HepG2 (cell line): ENCODE data around the gene PIM1. TPM values are rescaled to one million over a fixed set of nuclear protein-coding genes. Genes with fewer than 3 reads are reported as not detected.

Experiments used
- AHDC1 ChIP-seq: sonication (generic); formaldehyde crosslinking; IDR thresholded peaks from 2 replicates; pipeline ENCODE4 v1.5.1; 2020; ENCODE audit warnings: mild to moderate bottlenecking, missing genetic modification reagents, borderline replicate concordance
- CEBPZ ChIP-seq: IDR thresholded peaks from 2 replicates; pipeline ENCODE4 v1.6.1; 2012; ENCODE audit warnings: low read length, improper control_type of control experiment
- CERS6 ChIP-seq: sonication (generic); formaldehyde crosslinking; IDR thresholded peaks from 2 replicates; pipeline ENCODE4 v1.5.0; 2020; ENCODE audit warnings: missing genetic modification reagents
- HMGXB4 ChIP-seq, 2 experiments: sonication (generic) in 1 of 2; formaldehyde crosslinking in 1 of 2; IDR thresholded peaks; 2 replicates each; pipeline versions ENCODE4 v1.4.0 to v1.6.1; 2018 to 2020; ENCODE audit warnings: missing genetic modification reagents in 2 of 2, borderline replicate concordance in 1 of 2, low read depth in 1 of 2, mild to moderate bottlenecking in 1 of 2, missing biosample characterization in 1 of 2
- KAT7 ChIP-seq: IDR thresholded peaks from 2 replicates; pipeline ENCODE4 v1.6.1; 2018; ENCODE audit warnings: borderline replicate concordance, missing compliant biosample characterization
- MXD4 ChIP-seq: IDR thresholded peaks from 2 replicates; pipeline ENCODE4 v1.6.1; 2016; ENCODE audit warnings: mild to moderate bottlenecking, missing biosample characterization, missing genetic modification reagents
- PHB2 ChIP-seq: fragments of 450-650 bp; IDR thresholded peaks from 2 replicates; pipeline ENCODE4 v1.6.1; 2018; ENCODE audit not compliant: partially characterized antibody
- USF2 ChIP-seq, 2 experiments: sonication (generic) in 1 of 2; formaldehyde crosslinking in 1 of 2; IDR thresholded peaks; 2 replicates each; pipeline versions ENCODE4 v1.5.1 to v1.6.1; 2011 to 2020; ENCODE audit warnings: borderline replicate concordance in 1 of 2, low read depth in 1 of 2, low read length in 1 of 2, mild to moderate bottlenecking in 1 of 2, missing genetic modification reagents in 1 of 2, moderate library complexity in 1 of 2
- ZC3H13 ChIP-seq: sonication (generic); formaldehyde crosslinking; IDR thresholded peaks from 2 replicates; pipeline ENCODE4 v1.8.1; 2023; ENCODE audit warnings: mild to moderate bottlenecking, missing genetic modification reagents, moderate library complexity
- ZFY ChIP-seq: sonication (generic); formaldehyde crosslinking; IDR thresholded peaks from 2 replicates; pipeline ENCODE4 v1.4.0; 2020; ENCODE audit warnings: missing genetic modification reagents
- ZNF576 ChIP-seq: sonication (generic); formaldehyde crosslinking; IDR thresholded peaks from 2 replicates; pipeline ENCODE4 v1.4.0; 2020; ENCODE audit warnings: mild to moderate bottlenecking, missing genetic modification reagents
- polyA plus RNA-seq, 8 experiments: library from polyadenylated mRNA; depleted of rRNA in 3 of 8; stranded (reverse) in 7 of 8; unstranded in 1 of 8; fragments of >200 nt; fragmentation: Illumina TruSeq in 4 of 8; extraction: Trizol in 4 of 8; gene quantifications; 2 replicates each; pipeline versions ENCODE4 v1.2.1 to v1.2.3, GENCODE V29; 2011 to 2016; ENCODE audit warnings: low read depth in 4 of 8, missing spikeins in 1 of 8, mixed read lengths in 1 of 8; ENCODE audit not compliant: insufficient read depth in 1 of 8
- total RNA-seq, 5 experiments: library from RNA; depleted of rRNA; stranded (reverse); fragments of >200 nt; fragmentation: Illumina TruSeq; extraction: Trizol; gene quantifications; 2 replicates each; pipeline ENCODE4 v1.2.3, GENCODE V29; 2016; ENCODE audit warnings: low read depth in 1 of 5

The PIM1 gene
- total and polyA plus RNA-seq, 2 of the 13 experiments (the other 11 are each of a cell fraction or from before 2014, with no cell fraction given) = 29.4 to 117 TPM

GRCh38 chr6:37169496-37170272, at the start of gene PIM1 (continued):
- no peak for TF ChIP-seq CEBPZ
- no peak for TF ChIP-seq PHB2
- TF ChIP-seq ZC3H13 = no peak
- TF ChIP-seq HMGXB4 (CRISPR knock-in tag; IDR thresholded peaks at IDR 0.05; ENCODE audit: borderline replicate concordance in 1 of 2, low read depth in 1 of 2) = no peak; a peak in 1 of 4 replicates
- peak; percentile 76 for TF ChIP-seq MXD4 (CRISPR knock-in tag)
- TF ChIP-seq ZNF576 (CRISPR knock-in tag) = no peak
- peak; percentile 70; the same call in 1 of the 2 replicates for TF ChIP-seq AHDC1 (CRISPR knock-in tag)
- peak; percentile 31; the same call in 1 of the 2 replicates for TF ChIP-seq KAT7 (CRISPR knock-in tag)
- TF ChIP-seq CERS6 (CRISPR knock-in tag) = no peak
- TF ChIP-seq ZFY = peak; percentile 74
- no peak for TF ChIP-seq USF2 (IDR thresholded peaks at IDR 0.05; ENCODE audit: low read depth, low read length)
- TF ChIP-seq USF2 (CRISPR knock-in tag; IDR thresholded peaks at IDR 0.05; ENCODE audit: borderline replicate concordance) = peak; percentile 20; the same call in 1 of the 2 replicates
